H9 (cell line): ENCODE measurements around the gene ABCC2. TPM values are rescaled to one million over a fixed set of nuclear protein-coding genes. Genes with fewer than 3 reads are reported as not detected.

Source experiments
- DNase-seq: peaks from one replicate; pipeline ENCODE4 v3.0.0-alpha.2; 2017
- H2AFZ ChIP-seq: one replicate; pipeline ENCODE4 v1.6.1; 2013; ENCODE audit warnings: mild to moderate bottlenecking, low read length, control low read depth, moderate library complexity
- H2AK5ac ChIP-seq: 2 replicates; pipeline ENCODE4 v1.6.1; 2013; ENCODE audit warnings: low read length, control low read depth, mixed read lengths; ENCODE audit not compliant: insufficient read length
- H2BK120ac ChIP-seq: one replicate; pipeline ENCODE4 v1.6.1; 2013; ENCODE audit warnings: low read depth, mild to moderate bottlenecking, low read length, control low read depth, inconsistent platforms; ENCODE audit not compliant: poor library complexity, severe bottlenecking
- H2BK12ac ChIP-seq: 2 replicates; pipeline ENCODE4 v1.6.1; 2013; ENCODE audit warnings: low read length, control low read depth, mixed read lengths, low read depth; ENCODE audit not compliant: insufficient read length
- H2BK15ac ChIP-seq: 2 replicates; pipeline ENCODE4 v1.6.1; 2013; ENCODE audit warnings: low read depth, low read length, control low read depth
- H2BK20ac ChIP-seq: one replicate; pipeline ENCODE4 v1.6.1; 2013; ENCODE audit warnings: low read depth, mild to moderate bottlenecking, low read length, control low read depth, inconsistent platforms; ENCODE audit not compliant: poor library complexity, severe bottlenecking
- H2BK5ac ChIP-seq: 2 replicates; pipeline ENCODE4 v1.6.1; 2013; ENCODE audit warnings: low read length, control low read depth, mixed read lengths; ENCODE audit not compliant: insufficient read length
- H3K14ac ChIP-seq: 2 replicates; pipeline ENCODE4 v1.6.1; 2013; ENCODE audit warnings: low read length, control low read depth; ENCODE audit not compliant: insufficient read depth
- H3K18ac ChIP-seq: 2 replicates; pipeline ENCODE4 v1.6.1; 2013; ENCODE audit warnings: low read depth, mild to moderate bottlenecking, mixed read lengths, low read length, control low read depth; ENCODE audit not compliant: insufficient read length
- H3K23ac ChIP-seq: 2 replicates; pipeline ENCODE4 v1.6.1; 2013; ENCODE audit warnings: low read length, control low read depth, mixed read lengths, low read depth; ENCODE audit not compliant: insufficient read length
- H3K23me2 ChIP-seq: 2 replicates; pipeline ENCODE4 v1.6.1; 2013; ENCODE audit warnings: low read depth, mild to moderate bottlenecking, mixed read lengths, low read length, control low read depth; ENCODE audit not compliant: insufficient read length, poor library complexity, severe bottlenecking
- H3K27ac ChIP-seq: 2 replicates; pipeline ENCODE4 v1.5.1; 2013; ENCODE audit warnings: low read length, control low read depth, mixed read lengths, low read depth; ENCODE audit not compliant: insufficient read length
- H3K27me3 ChIP-seq: 2 replicates; pipeline ENCODE4 v1.6.1; 2013; ENCODE audit warnings: low read length, control low read depth, inconsistent platforms; ENCODE audit not compliant: insufficient read depth
- H3K4ac ChIP-seq: 2 replicates; pipeline ENCODE4 v1.6.1; 2013; ENCODE audit warnings: low read depth, mild to moderate bottlenecking, control low read depth, inconsistent platforms, low read length, moderate library complexity
- H3K4me1 ChIP-seq: 2 replicates; pipeline ENCODE4 v1.6.1; 2013; ENCODE audit warnings: low read length, control low read depth, inconsistent platforms; ENCODE audit not compliant: insufficient read depth
- H3K4me2 ChIP-seq: 2 replicates; pipeline ENCODE4 v1.6.1; 2013; ENCODE audit warnings: low read length, control low read depth, mixed read lengths; ENCODE audit not compliant: insufficient read length, insufficient read depth
- H3K56ac ChIP-seq: 2 replicates; pipeline ENCODE4 v1.6.1; 2013; ENCODE audit warnings: low read depth, mild to moderate bottlenecking, mixed read lengths, low read length, control low read depth; ENCODE audit not compliant: insufficient read length
- H3K79me1 ChIP-seq: 2 replicates; pipeline ENCODE4 v1.6.1; 2013; ENCODE audit warnings: low read depth, mild to moderate bottlenecking, moderate library complexity, low read length, control low read depth, inconsistent platforms; ENCODE audit not compliant: insufficient read depth, poor library complexity, severe bottlenecking
- H3K79me2 ChIP-seq: 2 replicates; pipeline ENCODE4 v1.6.1; 2013; ENCODE audit warnings: low read length, control low read depth, inconsistent platforms; ENCODE audit not compliant: insufficient read depth
- H3K9ac ChIP-seq: 2 replicates; pipeline ENCODE4 v1.6.1; 2013; ENCODE audit warnings: low read length, control low read depth, mixed read lengths; ENCODE audit not compliant: insufficient read length; ENCODE audit errors: extremely low read depth
- H3K9me3 ChIP-seq: one replicate; pipeline ENCODE4 v1.6.1; 2013; ENCODE audit warnings: low read depth, low read length, inconsistent platforms; ENCODE audit not compliant: control insufficient read depth
- H3T11ph ChIP-seq: one replicate; pipeline ENCODE4 v1.6.1; 2013; ENCODE audit warnings: mild to moderate bottlenecking, low read length, control low read depth, inconsistent platforms
- H4K20me1 ChIP-seq: one replicate; pipeline ENCODE4 v1.6.1; 2013; ENCODE audit not compliant: control insufficient read depth, insufficient read length, insufficient read depth
- H4K5ac ChIP-seq: 2 replicates; pipeline ENCODE4 v1.6.1; 2013; ENCODE audit warnings: low read depth, mild to moderate bottlenecking, mixed read lengths, low read length, control low read depth; ENCODE audit not compliant: insufficient read length
- H4K8ac ChIP-seq: replicated peaks from 2 replicates; pipeline ENCODE4 v1.6.1; 2013; ENCODE audit warnings: low read length, control low read depth, mixed read lengths, low read depth; ENCODE audit not compliant: insufficient read length
- H4K91ac ChIP-seq: 2 replicates; pipeline ENCODE4 v1.6.1; 2013; ENCODE audit warnings: low read depth, mild to moderate bottlenecking, moderate library complexity, mixed read lengths, low read length, control low read depth; ENCODE audit not compliant: insufficient read length
- H3K27ac Mint-ChIP-seq, 3 experiments: 2 replicates in 2 of 3; 3 replicates in 1 of 3; pipeline ENCODE4 v1.8.0; 2020 to 2021; ENCODE audit warnings: mixed read lengths in 3 of 3, mild to moderate bottlenecking in 1 of 3, moderate library complexity in 1 of 3
- H3K27me3 Mint-ChIP-seq: 2 replicates; pipeline ENCODE4 v1.8.0; 2021; ENCODE audit warnings: low read depth, mild to moderate bottlenecking, moderate library complexity, mixed read lengths
- H3K36me3 Mint-ChIP-seq, 3 experiments: 2 replicates in 2 of 3; 3 replicates in 1 of 3; pipeline ENCODE4 v1.8.0; 2020 to 2021; ENCODE audit warnings: low read depth in 3 of 3, mixed read lengths in 3 of 3; ENCODE audit not compliant: insufficient read depth in 1 of 3
- H3K4me1 Mint-ChIP-seq, 2 experiments: 2 replicates each; pipeline ENCODE4 v1.8.0; 2020; ENCODE audit warnings: mixed read lengths in 2 of 2
- H3K4me3 Mint-ChIP-seq, 2 experiments: 2 replicates in 1 of 2; 3 replicates in 1 of 2; pipeline ENCODE4 v1.8.0; 2020 to 2021; ENCODE audit warnings: mild to moderate bottlenecking in 2 of 2, mixed read lengths in 2 of 2, moderate library complexity in 1 of 2
- H3K9me3 Mint-ChIP-seq, 2 experiments: 2 replicates in 1 of 2; 3 replicates in 1 of 2; pipeline ENCODE4 v1.8.0; 2020; ENCODE audit warnings: mild to moderate bottlenecking in 2 of 2, mixed read lengths in 2 of 2, moderate library complexity in 1 of 2
- WGBS: extraction: QIAGEN DNeasy Blood & Tissue Kit; methylation state at CpG from one replicate; pipeline ENCODE4 v1.1.7; 2013; ENCODE audit warnings: missing lambda C conversion rate, low lambda C conversion rate, mixed read lengths; ENCODE audit not compliant: insufficient read length; ENCODE audit errors: extremely low coverage; 5-methylcytosine and 5-hydroxymethylcytosine counted together
- total RNA-seq: library from RNA; stranded (reverse); gene quantifications from 2 replicates; pipeline ENCODE4 v1.2.1, GENCODE V29; 2021
- TF ChIP-seq, protein P1 (sequence below): fragments of 200-600 bp; sonication (generic); conservative IDR thresholded peaks from 3 replicates; pipeline ENCODE4 v1.8.0; 2021; ENCODE audit warnings: antibody characterized with exemption, mild to moderate bottlenecking

Gene ABCC2
- total RNA-seq, 1 experiment from 2014 or later, result 0.68 TPM

DNA sequence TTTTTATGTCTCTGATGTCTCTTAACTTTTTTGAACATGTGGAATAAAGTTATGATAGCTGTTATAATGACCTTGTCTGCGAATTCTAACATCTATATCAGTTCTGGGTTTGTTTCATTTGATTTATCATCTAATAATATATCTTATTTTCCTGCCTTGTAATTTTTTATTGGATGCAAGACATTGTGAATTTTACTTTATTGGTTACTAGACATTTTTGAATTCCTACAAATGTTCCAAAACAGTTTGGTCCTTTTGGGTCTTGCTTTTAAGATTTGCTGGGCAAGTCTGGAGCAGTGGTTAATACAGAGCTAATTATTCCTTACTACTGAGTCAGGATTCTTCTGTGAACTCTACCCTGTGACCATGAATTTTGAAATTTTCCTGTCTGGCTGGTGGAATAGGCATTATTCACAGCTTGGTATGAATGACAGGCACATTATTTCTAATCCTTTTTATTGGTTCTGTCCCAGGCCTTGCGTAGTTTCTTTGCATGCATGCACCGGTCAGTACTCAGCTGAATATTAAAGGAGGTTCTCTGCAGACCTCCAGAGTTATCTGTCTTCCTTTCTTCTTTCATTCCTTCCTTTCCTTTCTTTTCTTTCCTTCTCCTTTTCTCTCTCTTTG lies 41.4 kb upstream of the ABCC2 start:
- H3K79me2 ChIP-seq, result no peaks in the 10 kb centered on the region
- no peak overlapping the region for H3K18ac ChIP-seq
- H2BK15ac ChIP-seq, result no peak overlapping the region
- H4K91ac ChIP-seq, result no peak overlapping the region
- no peak overlapping the region for H2AFZ ChIP-seq
- TF ChIP-seq, protein P1, sequence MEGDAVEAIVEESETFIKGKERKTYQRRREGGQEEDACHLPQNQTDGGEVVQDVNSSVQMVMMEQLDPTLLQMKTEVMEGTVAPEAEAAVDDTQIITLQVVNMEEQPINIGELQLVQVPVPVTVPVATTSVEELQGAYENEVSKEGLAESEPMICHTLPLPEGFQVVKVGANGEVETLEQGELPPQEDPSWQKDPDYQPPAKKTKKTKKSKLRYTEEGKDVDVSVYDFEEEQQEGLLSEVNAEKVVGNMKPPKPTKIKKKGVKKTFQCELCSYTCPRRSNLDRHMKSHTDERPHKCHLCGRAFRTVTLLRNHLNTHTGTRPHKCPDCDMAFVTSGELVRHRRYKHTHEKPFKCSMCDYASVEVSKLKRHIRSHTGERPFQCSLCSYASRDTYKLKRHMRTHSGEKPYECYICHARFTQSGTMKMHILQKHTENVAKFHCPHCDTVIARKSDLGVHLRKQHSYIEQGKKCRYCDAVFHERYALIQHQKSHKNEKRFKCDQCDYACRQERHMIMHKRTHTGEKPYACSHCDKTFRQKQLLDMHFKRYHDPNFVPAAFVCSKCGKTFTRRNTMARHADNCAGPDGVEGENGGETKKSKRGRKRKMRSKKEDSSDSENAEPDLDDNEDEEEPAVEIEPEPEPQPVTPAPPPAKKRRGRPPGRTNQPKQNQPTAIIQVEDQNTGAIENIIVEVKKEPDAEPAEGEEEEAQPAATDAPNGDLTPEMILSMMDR, result no peak
- H3K4ac ChIP-seq, result no peak overlapping the region
- H3K79me1 ChIP-seq, result no peaks in the 10 kb centered on the region
- no peak overlapping the region for H3K4me2 ChIP-seq
- H3K14ac ChIP-seq, result no peak overlapping the region
- H3K4me3 Mint-ChIP-seq, result no peak overlapping the region
- H3K9me3 ChIP-seq, result no peaks in the 10 kb centered on the region
- no peak overlapping the region for H3T11ph ChIP-seq
- no peak overlapping the region for H3K9ac ChIP-seq
- peaks cover 55 to 89% (median 83%) of the 10 kb centered on the region in 3 experiments for H3K36me3 Mint-ChIP-seq
- no peak overlapping the region for H3K27ac ChIP-seq
- no CpG with 5 or more reads among the region's 3 CpGs for WGBS
- H3K4me1 Mint-ChIP-seq, result no peaks in the 10 kb centered on the region
- no peaks in the 10 kb centered on the region for H3K23me2 ChIP-seq
- H3K27me3 ChIP-seq, result no peaks in the 10 kb centered on the region
- no peaks in the 10 kb centered on the region for H3K4me1 ChIP-seq
- H2BK12ac ChIP-seq, result no peak overlapping the region
- peaks cover 3 to 7% of the 10 kb centered on the region in 2 experiments; a peak in 2 of 5 replicates for H3K9me3 Mint-ChIP-seq
- no peak overlapping the region; a peak in 1 of 7 replicates for H3K27ac Mint-ChIP-seq
- no peak overlapping the region for H3K23ac ChIP-seq
- no peak overlapping the region for H2BK20ac ChIP-seq
- no peaks in the 10 kb centered on the region for H4K20me1 ChIP-seq
- no peak overlapping the region for H4K5ac ChIP-seq
- no peak overlapping the region for H4K8ac ChIP-seq
- no peak overlapping the region for H2BK120ac ChIP-seq
- DNase-seq, result no peak
- no peak overlapping the region for H2AK5ac ChIP-seq
- no peaks in the 10 kb centered on the region for H3K27me3 Mint-ChIP-seq
- H3K56ac ChIP-seq, result no peak overlapping the region
- no peak overlapping the region for H2BK5ac ChIP-seq
